ENCODE results near the gene USP33. TPM values are rescaled to one million over a fixed set of nuclear protein-coding genes. Genes with fewer than 3 reads are reported as not detected.

USP33 gene
- total and polyA plus RNA-seq, 2 of the 8 experiments (the other 6 are each of a cell fraction or from before 2014, with no cell fraction given), result 20.0 to 55.5 TPM

DNA sequence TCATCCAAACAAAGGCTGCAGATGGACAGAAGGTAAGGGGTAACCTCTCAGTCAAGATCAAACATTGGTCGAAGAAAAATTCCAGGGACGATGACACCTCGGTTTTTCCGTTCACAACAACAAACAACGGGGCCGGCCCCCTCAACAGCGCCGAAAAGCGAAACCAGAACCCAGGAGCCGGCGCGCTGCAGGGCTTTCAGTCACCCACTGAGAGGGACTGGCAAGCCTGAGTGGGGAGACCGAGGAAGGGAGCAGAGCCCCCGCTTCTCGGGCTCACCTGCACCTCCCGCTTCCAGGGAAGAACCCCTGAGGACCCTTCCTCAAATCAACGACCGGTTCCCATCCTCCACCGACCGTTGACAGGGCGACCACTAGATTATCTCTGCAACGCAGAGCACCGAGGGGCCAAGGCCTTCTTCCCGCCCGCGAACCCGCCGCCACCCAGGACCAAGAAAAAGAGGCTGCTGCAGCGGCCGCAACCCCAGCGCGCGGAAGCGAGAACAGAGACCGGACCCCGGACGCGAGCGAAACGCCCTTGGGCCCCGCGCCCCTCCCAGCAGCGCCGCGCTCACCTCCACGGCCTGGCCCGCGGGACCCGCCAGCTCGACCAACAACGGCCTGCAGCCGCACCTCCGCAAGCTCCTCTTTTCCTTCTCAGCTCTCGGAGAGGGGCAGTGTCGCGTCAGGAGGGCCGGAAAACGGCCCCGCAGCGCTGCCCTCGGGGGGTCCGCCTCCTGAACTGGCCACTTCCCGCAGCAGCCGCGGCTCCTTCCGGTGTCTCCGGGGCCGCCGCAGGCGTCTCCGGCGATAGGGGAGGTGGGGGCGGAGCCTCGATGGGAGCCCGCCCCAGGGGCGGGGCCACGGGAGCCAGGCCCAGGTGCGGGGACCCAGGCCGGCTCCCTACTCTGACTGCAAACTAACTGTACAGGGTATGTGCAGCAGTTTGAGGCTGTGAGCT, at the start of gene USP33 (continued):
- no peak for TF ChIP-seq RNF2 (IDR thresholded peaks at IDR 0.05; ENCODE audit: borderline replicate concordance, low read depth, low read length, missing control alignments, poor library complexity, severe bottlenecking)
- TF ChIP-seq POLR2AphosphoS5 (IDR thresholded peaks at IDR 0.05; ENCODE audit: low read depth, low read length), result peak; percentile 38; the same call in 1 of the 2 replicates
- no peak for TF ChIP-seq BCL11A (IDR thresholded peaks at IDR 0.05; ENCODE audit: low read depth in 2 of 2, low read length in 2 of 2)
- TF ChIP-seq SP2 (IDR thresholded peaks at IDR 0.05; ENCODE audit: low read length), result no peak
- TF ChIP-seq EGR1 (IDR thresholded peaks at IDR 0.05; ENCODE audit: borderline replicate concordance, low read depth, low read length), result peak; percentile 72
- no peak for TF ChIP-seq JUN (IDR thresholded peaks at IDR 0.05; ENCODE audit: low read depth, low read length)
- TF ChIP-seq CBX8 (IDR thresholded peaks at IDR 0.05; ENCODE audit: borderline replicate concordance, low read depth, low read length), result no peak
- TF ChIP-seq CHD2 (IDR thresholded peaks at IDR 0.05; ENCODE audit: low read length), result no peak
- peak; percentile 61; the same call in 1 of the 2 replicates for TF ChIP-seq SP1 (IDR thresholded peaks at IDR 0.05; ENCODE audit: low read depth, low read length)
- TF ChIP-seq KDM4A (IDR thresholded peaks at IDR 0.05; ENCODE audit: low read depth, low read length, severe bottlenecking), result peak; percentile 93
- TF ChIP-seq RBBP5 (IDR thresholded peaks at IDR 0.05; ENCODE audit: borderline replicate concordance, low read depth, low read length), result 0 out of 2 replicates have a peak, but pooled peaks have one; percentile 71
- TF ChIP-seq RXRA (IDR thresholded peaks at IDR 0.05; ENCODE audit: insufficient read depth, low read depth, low read length), result no peak
- peak; percentile 55; the same call in 1 of the 2 replicates for TF ChIP-seq TBP (IDR thresholded peaks at IDR 0.05; ENCODE audit: low read depth, low read length)
- no peak for TF ChIP-seq ZNF274 (IDR thresholded peaks at IDR 0.05; ENCODE audit: borderline replicate concordance, extremely low read depth, low read length)
- TF ChIP-seq CREB1 (IDR thresholded peaks at IDR 0.05), result no peak; the same call in 1 of the 2 replicates
- TF ChIP-seq JUND (IDR thresholded peaks at IDR 0.05; ENCODE audit: low read length), result no peak
- no peak; a peak in 1 of 3 replicates for TF ChIP-seq EP300 (IDR thresholded peaks at IDR 0.05; ENCODE audit: borderline replicate concordance in 1 of 2, low read depth in 2 of 2, low read length in 2 of 2)
- no peak for TF ChIP-seq CBX5 (IDR thresholded peaks at IDR 0.05; ENCODE audit: low read depth, low read length)
- 0 out of 4 replicates have a peak, but pooled peaks of 1 of the 2 experiments have one; percentile 40 for TF ChIP-seq HDAC2 (IDR thresholded peaks at IDR 0.05; ENCODE audit: borderline replicate concordance in 1 of 2, low read depth in 2 of 2, low read length in 2 of 2)
- peak; percentile 75 for TF ChIP-seq SAP30 (IDR thresholded peaks at IDR 0.05; ENCODE audit: insufficient read depth, insufficient replicate concordance, low read length)
- no peak for TF ChIP-seq NRF1 (IDR thresholded peaks at IDR 0.05; ENCODE audit: low read depth, low read length)
- peak; percentile 47 for TF ChIP-seq CTBP2 (IDR thresholded peaks at IDR 0.05; ENCODE audit: borderline replicate concordance, insufficient read depth, insufficient read length, low read length)

Measured in H1 (cell line).